Measurements from ENCODE around the gene KDM4B. TPM values are rescaled to one million over a fixed set of nuclear protein-coding genes. Genes with fewer than 3 reads are reported as not detected.

KDM4B gene
- total RNA-seq (10 to 100 TPM; 67.7 to 72.7 TPM), polyA plus RNA-seq (ENCODE audit: insufficient read depth, low read depth, low replicate concordance) (33.3 TPM)
- long read RNA-seq, donor 1, full-length matches to known transcripts, result 9 of 9 reads
- long read RNA-seq, donor 1, partial matches to known transcripts, result 0 of 9 reads
- long read RNA-seq, donor 1, other reads (novel, unspliced or antisense), result 0 of 9 reads
- long read RNA-seq, donor 2, full-length matches to known transcripts, result 1 of 1 reads
- long read RNA-seq, donor 2, partial matches to known transcripts, result 0 of 1 reads
- long read RNA-seq, donor 2, other reads (novel, unspliced or antisense), result 0 of 1 reads

DNA sequence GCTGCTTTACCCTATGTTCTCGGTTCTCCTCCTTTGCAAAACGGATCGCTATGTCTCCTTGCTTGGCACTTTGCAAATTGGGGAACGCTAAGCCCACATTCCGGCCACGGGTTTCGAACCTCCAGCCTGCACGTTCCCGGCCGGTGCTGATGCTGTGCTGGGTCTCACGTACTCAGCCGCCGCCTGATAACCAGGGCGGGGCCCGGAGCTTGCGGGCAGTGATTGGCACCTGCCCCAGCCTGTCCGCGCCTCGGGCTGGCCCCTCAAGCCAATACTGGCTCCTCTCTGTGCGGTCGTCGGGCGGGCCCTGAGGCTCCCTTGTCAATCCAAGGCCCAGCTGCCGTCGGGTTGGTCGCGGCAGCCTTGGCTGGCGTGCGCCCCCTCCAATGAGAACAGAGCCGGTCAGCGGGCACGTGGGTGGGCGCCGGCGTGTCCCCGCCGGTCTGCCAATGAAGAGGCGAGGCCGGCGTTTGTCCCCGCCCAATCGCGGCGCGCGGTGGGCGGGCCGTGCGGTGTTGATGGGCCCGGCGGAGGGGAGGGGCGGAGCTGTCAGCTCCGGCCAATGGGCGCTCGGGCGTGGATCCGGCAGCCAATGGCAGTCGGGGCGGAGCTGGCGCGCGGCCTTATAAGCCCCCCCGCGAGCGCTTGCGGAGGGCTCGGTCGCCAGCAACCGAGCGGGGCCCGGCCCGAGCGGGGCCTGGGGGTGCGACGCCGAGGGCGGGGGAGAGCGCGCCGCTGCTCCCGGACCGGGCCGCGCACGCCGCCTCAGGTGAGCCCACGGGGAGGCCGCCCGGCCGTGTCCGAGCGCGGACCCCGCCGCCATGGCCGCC is at the start of gene KDM4B:
KDM4B (plus strand) TSS at position 652 of the 830 bp plus-strand sequence. CDS start 63,778 bp downstream, outside the sequence.
- peak; percentile 99 for DNase-seq
- no peaks in the 10 kb centered on the region for H3K9me3 ChIP-seq

DNA sequence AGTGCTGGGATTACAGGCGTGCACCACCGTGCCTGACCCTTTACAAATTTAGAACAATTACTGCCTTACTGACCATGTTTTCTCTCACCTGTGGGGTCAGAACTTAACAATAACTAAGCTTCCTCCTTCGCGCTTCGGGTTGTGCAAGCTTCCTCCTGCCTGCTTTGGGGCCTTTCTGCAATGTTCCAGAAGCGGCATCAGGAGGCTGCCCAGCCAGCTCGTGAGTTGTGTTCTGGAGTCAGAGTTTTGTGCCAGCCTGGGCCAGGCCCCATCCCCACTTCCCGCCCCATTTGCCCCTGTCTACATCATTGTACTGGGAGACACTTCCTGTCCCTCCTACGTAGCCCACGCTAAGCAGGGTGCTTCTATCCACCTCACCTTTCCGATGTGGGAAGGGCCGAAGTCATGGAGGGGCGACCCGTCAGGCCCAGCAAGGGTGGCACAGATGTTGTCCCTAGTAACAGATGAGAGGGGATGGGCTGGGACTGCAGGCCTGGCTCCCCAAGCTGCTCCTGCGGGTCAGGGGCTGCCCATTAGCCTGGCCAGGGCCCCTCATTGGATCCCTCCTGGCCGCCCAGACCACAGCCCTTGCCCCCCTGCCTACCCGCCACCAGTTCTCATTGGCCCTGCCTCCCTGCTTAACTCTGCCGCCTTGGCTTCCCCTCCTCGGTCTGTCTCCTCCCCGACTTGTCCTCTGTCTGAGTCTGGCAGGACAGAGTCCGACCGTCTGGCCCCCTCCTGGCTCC is 46.2 kb upstream of the KDM4B start:
- Histone ChIP-seq H3K36me3 (ENCODE audit: low read depth, missing control alignments) (no peaks in the 10 kb centered on the region), H3K4me3 (no peak overlapping the region), H3K9me3 (no peaks in the 10 kb centered on the region), H3K4me1 (peaks cover 8% of the 10 kb centered on the region), H3K27ac (peak overlapping the region in 1 of 2 donors; percentile 18), H3K27me3 (no peaks in the 10 kb centered on the region)
- 75 to 82% methylated on average over 21 to 22 of the region's 22 CpGs for WGBS, 2 donors
- intact Hi-C loops (cut with DNase I; ENCODE audit: low total_unique reads), result no loop called here
- TF ChIP-seq POLR2A (IDR thresholded peaks at IDR 0.05), result no peak
- TF ChIP-seq, protein P1, sequence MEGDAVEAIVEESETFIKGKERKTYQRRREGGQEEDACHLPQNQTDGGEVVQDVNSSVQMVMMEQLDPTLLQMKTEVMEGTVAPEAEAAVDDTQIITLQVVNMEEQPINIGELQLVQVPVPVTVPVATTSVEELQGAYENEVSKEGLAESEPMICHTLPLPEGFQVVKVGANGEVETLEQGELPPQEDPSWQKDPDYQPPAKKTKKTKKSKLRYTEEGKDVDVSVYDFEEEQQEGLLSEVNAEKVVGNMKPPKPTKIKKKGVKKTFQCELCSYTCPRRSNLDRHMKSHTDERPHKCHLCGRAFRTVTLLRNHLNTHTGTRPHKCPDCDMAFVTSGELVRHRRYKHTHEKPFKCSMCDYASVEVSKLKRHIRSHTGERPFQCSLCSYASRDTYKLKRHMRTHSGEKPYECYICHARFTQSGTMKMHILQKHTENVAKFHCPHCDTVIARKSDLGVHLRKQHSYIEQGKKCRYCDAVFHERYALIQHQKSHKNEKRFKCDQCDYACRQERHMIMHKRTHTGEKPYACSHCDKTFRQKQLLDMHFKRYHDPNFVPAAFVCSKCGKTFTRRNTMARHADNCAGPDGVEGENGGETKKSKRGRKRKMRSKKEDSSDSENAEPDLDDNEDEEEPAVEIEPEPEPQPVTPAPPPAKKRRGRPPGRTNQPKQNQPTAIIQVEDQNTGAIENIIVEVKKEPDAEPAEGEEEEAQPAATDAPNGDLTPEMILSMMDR (IDR thresholded peaks at IDR 0.05), result no peak
- DNase-seq, result no peak

More for the DNA sequence above, at the start of gene KDM4B:
- Histone ChIP-seq H3K4me1 (peaks cover 27% of the 10 kb centered on the region), H3K27me3 (no peaks in the 10 kb centered on the region), H3K36me3 (ENCODE audit: low read depth, missing control alignments) (no peaks in the 10 kb centered on the region), H3K4me3 (peak within 1 kb of the TSS; percentile 68 to 70), H3K27ac (peak within 1 kb of the TSS; percentile 2 to 75)
- TF ChIP-seq POLR2A (IDR thresholded peaks at IDR 0.05), result peak; percentile 58
- TF ChIP-seq, protein P1 (IDR thresholded peaks at IDR 0.05), result no peak
- intact Hi-C loops (cut with DNase I; ENCODE audit: low total_unique reads), result no loop called here
- WGBS, 2 donors, result 0% methylated on average over 67 of the region's 96 CpGs; no CpG with 5 or more reads in 1 of the 2 donors

DNA sequence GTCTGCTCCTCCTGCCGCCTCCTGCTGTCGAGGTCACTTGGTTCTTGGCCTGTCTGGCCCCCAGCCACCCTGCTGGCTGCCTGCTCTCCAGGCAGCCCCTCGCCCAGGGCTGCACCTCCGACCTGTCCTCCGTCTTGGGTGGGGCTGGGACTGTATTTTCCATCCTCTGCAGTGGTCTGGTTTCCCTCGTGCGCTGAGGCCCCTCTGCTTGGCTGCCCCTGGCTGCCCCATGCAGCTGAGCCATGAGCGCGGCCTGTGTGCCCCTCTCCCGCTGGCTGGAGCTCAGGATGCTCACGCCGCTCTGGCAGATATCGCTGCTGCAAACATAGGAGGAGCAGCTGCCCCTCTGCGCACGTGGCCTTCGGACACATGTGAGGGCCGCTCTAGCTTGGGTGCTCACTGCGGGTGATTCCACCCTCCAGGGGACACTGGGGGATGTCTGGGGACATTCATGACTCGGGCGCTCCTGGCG is 45.6 kb upstream of the KDM4B start:
- no peaks in the 10 kb centered on the region for H3K27me3 ChIP-seq
- DNase-seq, result no peak
- no peak for TF ChIP-seq POLR2A (IDR thresholded peaks at IDR 0.05)
- TF ChIP-seq, protein P1 (IDR thresholded peaks at IDR 0.05), result no peak
- H3K36me3 ChIP-seq (ENCODE audit: low read depth, missing control alignments), result no peaks in the 10 kb centered on the region
- H3K9me3 ChIP-seq, result no peaks in the 10 kb centered on the region
- H3K27ac ChIP-seq, result peak overlapping the region in 1 of 2 donors; percentile 18
- WGBS, 2 donors, result 61 to 74% methylated on average over 12 to 21 of the region's 21 CpGs
- H3K4me3 ChIP-seq, result no peak overlapping the region
- intact Hi-C loops (cut with DNase I; ENCODE audit: low total_unique reads), result no loop called here
- H3K4me1 ChIP-seq, result peaks cover 8% of the 10 kb centered on the region

DNA sequence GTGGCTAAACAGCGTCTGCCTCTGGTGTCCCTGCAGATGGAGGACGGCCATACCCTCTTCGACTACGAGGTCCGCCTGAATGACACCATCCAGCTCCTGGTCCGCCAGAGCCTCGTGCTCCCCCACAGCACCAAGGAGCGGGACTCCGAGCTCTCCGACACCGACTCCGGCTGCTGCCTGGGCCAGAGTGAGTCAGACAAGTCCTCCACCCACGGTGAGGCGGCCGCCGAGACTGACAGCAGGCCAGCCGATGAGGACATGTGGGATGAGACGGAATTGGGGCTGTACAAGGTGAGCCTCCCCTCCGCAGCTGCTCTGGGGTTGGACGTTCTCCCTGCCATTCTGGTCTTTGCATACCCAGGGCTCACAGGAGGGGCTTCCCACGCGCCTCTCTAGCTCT is 39.7 kb upstream of the KDM4B start:
- Histone ChIP-seq H3K4me3 (no peak overlapping the region), H3K9me3 (no peaks in the 10 kb centered on the region), H3K36me3 (ENCODE audit: low read depth, missing control alignments) (no peaks in the 10 kb centered on the region), H3K4me1 (peaks cover 8% of the 10 kb centered on the region), H3K27me3 (no peaks in the 10 kb centered on the region), H3K27ac (no peak overlapping the region)
- TF ChIP-seq, protein P1 (IDR thresholded peaks at IDR 0.05), result no peak
- TF ChIP-seq POLR2A (IDR thresholded peaks at IDR 0.05), result no peak
- 92 to 94% methylated on average over 2 to 22 of the region's 22 CpGs for WGBS, 2 donors
- no peak for DNase-seq
- intact Hi-C loops (cut with DNase I; ENCODE audit: low total_unique reads), result no loop called here
